Natural killer cell treated with Interleukin-12 subunit alpha and Interleukin-12 subunit beta and Interleukin-15 and Interleukin-18, amount 100 ng/mL, for 72 hours (primary cell): ENCODE measurements around the gene PCDHA5. TPM values are rescaled to one million over a fixed set of nuclear protein-coding genes. Genes with fewer than 3 reads are reported as not detected.
"Not testable (repeated sequence)": the region's sequence is repeated elsewhere in the genome, so short reads cannot be mapped to it uniquely, and the experiment has no call there.

Experiments
- ATAC-seq, 2 donors: fragments of 150-1000 bp; cut with Tn5 transposase in 1 of 2; sonication (Bioruptor Pico), chemical (Tn5 transposase) in 1 of 2; 2 replicates each; pipeline ENCODE4 v1.10.0; 2021
- DNase-seq: peaks from one replicate; pipeline ENCODE4 v3.0.0; 2022; ENCODE audit warnings: low spot score
- H3K27ac Mint-ChIP-seq, 2 donors: 1 replicate in 1 of 2; 2 replicates in 1 of 2; pipeline ENCODE4 v1.8.0; 2022; ENCODE audit warnings: mixed read lengths in 2 of 2, mild to moderate bottlenecking in 1 of 2, moderate library complexity in 1 of 2
- H3K27me3 Mint-ChIP-seq, 2 donors: 1 replicate in 1 of 2; 2 replicates in 1 of 2; pipeline ENCODE4 v1.8.0; 2022; ENCODE audit warnings: mixed read lengths in 2 of 2
- H3K36me3 Mint-ChIP-seq: one replicate; pipeline ENCODE4 v1.8.0; 2022; ENCODE audit warnings: mixed read lengths
- H3K4me1 Mint-ChIP-seq, 2 donors: 1 replicate in 1 of 2; 2 replicates in 1 of 2; pipeline ENCODE4 v1.8.0; 2022; ENCODE audit warnings: low read depth in 2 of 2, mixed read lengths in 2 of 2, mild to moderate bottlenecking in 1 of 2
- H3K4me3 Mint-ChIP-seq: one replicate; pipeline ENCODE4 v1.8.0; 2022; ENCODE audit warnings: mixed read lengths
- H3K9me3 Mint-ChIP-seq: 2 replicates; pipeline ENCODE4 v1.8.0; 2022; ENCODE audit warnings: mixed read lengths
- total RNA-seq, 2 donors: library from RNA; stranded (reverse); gene quantifications; one replicate each; pipeline ENCODE4 v1.2.3, GENCODE V29; 2022

Gene PCDHA5
- total RNA-seq, 2 donors from 2014 or later = not detected

- H3K4me3 Mint-ChIP-seq, H3K9me3 Mint-ChIP-seq, H3K36me3 Mint-ChIP-seq, DNase-seq, H3K27ac Mint-ChIP-seq, ATAC-seq, H3K4me1 Mint-ChIP-seq: not testable (repeated sequence)
- peaks cover 2 to 15% of the 10 kb centered on the region in 2 donors for H3K27me3 Mint-ChIP-seq
Observed at GRCh38 chr5:140802381-140802780, 19.0 kb upstream of the PCDHA5 start.

GRCh38 chr5:140802781-140803271 is 18.6 kb upstream of the PCDHA5 start:
- H3K4me1 Mint-ChIP-seq = no peaks in the 10 kb centered on the region
- no peak for ATAC-seq
- peaks cover 7% of the 10 kb centered on the region for H3K9me3 Mint-ChIP-seq
- no peaks in the 10 kb centered on the region for H3K36me3 Mint-ChIP-seq
- peaks cover 2 to 15% of the 10 kb centered on the region in 2 donors for H3K27me3 Mint-ChIP-seq
- DNase-seq = no peak
- H3K27ac Mint-ChIP-seq = no peak overlapping the region
- H3K4me3 Mint-ChIP-seq = no peak overlapping the region

GRCh38 chr5:140806834-140807775 is 14.3 kb upstream of the PCDHA5 start, which contains the start of gene PCDHA4:
Gene PCDHA4 (plus strand): TSS chr5:140807068.
- H3K4me3 Mint-ChIP-seq = no peak within 1 kb of the TSS
- no peaks in the 10 kb centered on the region for H3K36me3 Mint-ChIP-seq
- no peaks in the 10 kb centered on the region for H3K4me1 Mint-ChIP-seq
- H3K27me3 Mint-ChIP-seq = peaks cover 2 to 8% of the 10 kb centered on the region in 2 donors
- peaks cover 12% of the 10 kb centered on the region for H3K9me3 Mint-ChIP-seq
- no peak within 1 kb of the TSS for H3K27ac Mint-ChIP-seq
- DNase-seq = no peak
- ATAC-seq = no peak

GRCh38 chr5:140808241-140808888 is 13.0 kb upstream of the PCDHA5 start:
- not testable (repeated sequence) for ATAC-seq, H3K27me3 Mint-ChIP-seq, DNase-seq, H3K4me3 Mint-ChIP-seq, H3K36me3 Mint-ChIP-seq, H3K27ac Mint-ChIP-seq, H3K4me1 Mint-ChIP-seq
- peaks cover 12% of the 10 kb centered on the region for H3K9me3 Mint-ChIP-seq

- Mint-ChIP-seq H3K36me3 (peaks cover 6% of the 10 kb centered on the region), H3K4me3 (no peak overlapping the region), H3K27me3 (peaks cover 2 to 8% of the 10 kb centered on the region in 2 donors), H3K4me1 (no peaks in the 10 kb centered on the region), H3K27ac (no peak overlapping the region), H3K9me3 (peaks cover 10% of the 10 kb centered on the region)
- no peak for DNase-seq
- no peak for ATAC-seq
Observed at GRCh38 chr5:140808889-140809291, 12.5 kb upstream of the PCDHA5 start.

GRCh38 chr5:140822281-140822629 is 842 bp downstream of the PCDHA5 start:
- Mint-ChIP-seq H3K27ac (no peak overlapping the region), H3K4me1 (no peaks in the 10 kb centered on the region), H3K36me3 (no peaks in the 10 kb centered on the region), H3K4me3 (no peak overlapping the region), H3K9me3 (peaks cover 3% of the 10 kb centered on the region), H3K27me3 (peaks cover 3 to 12% of the 10 kb centered on the region in 2 donors)
- ATAC-seq = no peak
- no peak for DNase-seq

GRCh38 chr5:140822969-140823368 is 1.6 kb downstream of the PCDHA5 start:
- not testable (repeated sequence) for H3K9me3 Mint-ChIP-seq, H3K4me3 Mint-ChIP-seq, H3K27ac Mint-ChIP-seq, H3K4me1 Mint-ChIP-seq, DNase-seq, ATAC-seq, H3K36me3 Mint-ChIP-seq
- peaks cover 3 to 13% of the 10 kb centered on the region in 2 donors for H3K27me3 Mint-ChIP-seq

- Mint-ChIP-seq H3K4me1 (no peaks in the 10 kb centered on the region), H3K36me3 (peaks cover 3% of the 10 kb centered on the region), H3K4me3 (no peak overlapping the region), H3K27me3 (peaks cover 3 to 13% of the 10 kb centered on the region in 2 donors), H3K27ac (no peak overlapping the region), H3K9me3 (peaks cover 3% of the 10 kb centered on the region)
- ATAC-seq (no peak), DNase-seq (no peak)
Observed at GRCh38 chr5:140823475-140823874, 2.1 kb downstream of the PCDHA5 start.

GRCh38 chr5:140827704-140828361 is 6.4 kb downstream of the PCDHA5 start, which contains the start of gene PCDHA6:
Gene PCDHA6 (plus strand): TSS chr5:140827960. CDS start chr5:140828092, 132 bp downstream.
- Mint-ChIP-seq H3K4me3 (no peak within 1 kb of the TSS), H3K27ac (no peak within 1 kb of the TSS), H3K9me3 (peaks cover 6% of the 10 kb centered on the region), H3K36me3 (peaks cover 7% of the 10 kb centered on the region), H3K4me1 (no peaks in the 10 kb centered on the region), H3K27me3 (peaks cover 7 to 13% of the 10 kb centered on the region in 2 donors)
- ATAC-seq (no peak), DNase-seq (no peak)

- H3K4me1 Mint-ChIP-seq = no peaks in the 10 kb centered on the region
- no peak overlapping the region for H3K27ac Mint-ChIP-seq
- DNase-seq (no peak), ATAC-seq (no peak)
- no peak overlapping the region for H3K4me3 Mint-ChIP-seq
- peaks cover 6% of the 10 kb centered on the region for H3K9me3 Mint-ChIP-seq
- peaks cover 7% of the 10 kb centered on the region for H3K36me3 Mint-ChIP-seq
- H3K27me3 Mint-ChIP-seq = peaks cover 9 to 13% of the 10 kb centered on the region in 2 donors
Observed at GRCh38 chr5:140828362-140828737, 6.9 kb downstream of the PCDHA5 start.

- DNase-seq, ATAC-seq, H3K27ac Mint-ChIP-seq, H3K9me3 Mint-ChIP-seq, H3K4me3 Mint-ChIP-seq, H3K4me1 Mint-ChIP-seq: not testable (repeated sequence)
- peaks cover 13% of the 10 kb centered on the region for H3K36me3 Mint-ChIP-seq
- peaks cover 12 to 13% of the 10 kb centered on the region in 2 donors for H3K27me3 Mint-ChIP-seq
Observed at GRCh38 chr5:140829511-140830501, 8.4 kb downstream of the PCDHA5 start.

GRCh38 chr5:140833993-140834392 is 12.6 kb downstream of the PCDHA5 start, which contains the start of gene PCDHA7:
Gene PCDHA7 (plus strand): TSS chr5:140834269. CDS start chr5:140834384, 115 bp downstream.
- Mint-ChIP-seq H3K4me3 (no peak within 1 kb of the TSS), H3K4me1 (no peaks in the 10 kb centered on the region), H3K9me3 (peaks cover 3% of the 10 kb centered on the region), H3K36me3 (peaks cover 6% of the 10 kb centered on the region), H3K27me3 (peaks cover 6 to 9% of the 10 kb centered on the region in 2 donors), H3K27ac (no peak within 1 kb of the TSS)
- no peak for DNase-seq
- no peak for ATAC-seq
